GM12873 (cell line): ENCODE results near the gene VAV3.

ENCODE experiments used
- CTCF ChIP-seq: IDR thresholded peaks from 2 replicates; pipeline ENCODE4 v1.5.1; 2012; ENCODE audit warnings: low read depth, mild to moderate bottlenecking, moderate library complexity, low read length, control low read depth; ENCODE audit not compliant: insufficient read depth; ENCODE audit errors: missing control alignments

Gene VAV3

GRCh38 chr1:107835151-107835670, 129.8 kb downstream of the VAV3 start:
- TF ChIP-seq CTCF: no peak

GRCh38 chr1:107833061-107833460, 131.9 kb downstream of the VAV3 start:
- TF ChIP-seq CTCF: no peak

GRCh38 chr1:107831921-107832320, 133.1 kb downstream of the VAV3 start:
- TF ChIP-seq CTCF: no peak

- TF ChIP-seq CTCF: no peak
Observed at GRCh38 chr1:107830526-107830925, 134.5 kb downstream of the VAV3 start.

GRCh38 chr1:107830075-107830474, 134.9 kb downstream of the VAV3 start:
- TF ChIP-seq CTCF: no peak

- TF ChIP-seq CTCF: no peak
Observed at GRCh38 chr1:107829036-107829770, 135.8 kb downstream of the VAV3 start.

GRCh38 chr1:107824946-107825345, 140.0 kb downstream of the VAV3 start:
- no peak for TF ChIP-seq CTCF
